ENCODE results near the gene CDKAL1. TPM values are rescaled to one million over a fixed set of nuclear protein-coding genes. Genes with fewer than 3 reads are reported as not detected.

CDKAL1 gene
- total and polyA plus RNA-seq, 3 experiments from 2014 or later, result 26.7 to 30.2 (median 29.6) TPM

- POLR2A ChIA-PET, result no interaction called here
- peaks cover 13 to 35% (median 19%) of the 10 kb centered on the region in 3 donors for H3K36me3 Mint-ChIP-seq
- Histone ChIP-seq H3K27me3 (ENCODE audit: insufficient read depth, low read length, poor library complexity, severe bottlenecking) (no peaks in the 10 kb centered on the region), H3K9me3 (ENCODE audit: low read length) (no peaks in the 10 kb centered on the region), H3K36me3 (ENCODE audit: insufficient read depth, low read length) (no peaks in the 10 kb centered on the region), H3K4me3 (ENCODE audit: low read length) (no peak overlapping the region), H3K27ac (ENCODE audit: low read depth, low read length) (no peak overlapping the region), H3K4me1 (ENCODE audit: insufficient read depth, low read length) (no peaks in the 10 kb centered on the region)
- H3K9me3 Mint-ChIP-seq, result no peaks in the 10 kb centered on the region
- no peak for DNase-seq
- no peak overlapping the region for H3K27ac Mint-ChIP-seq
- CTCF ChIA-PET, result no interaction called here
- H3K27me3 Mint-ChIP-seq, result peaks cover 0 to 2% of the 10 kb centered on the region in 2 donors
- H3K4me3 Mint-ChIP-seq, result no peak overlapping the region
- H3K4me1 Mint-ChIP-seq, result no peaks in the 10 kb centered on the region
These were observed 607.5 kb downstream of the CDKAL1 start for GRCh38 chr6:21141616-21142303.

GRCh38 chr6:21142741-21143140 lies 608.5 kb downstream of the CDKAL1 start:
- Mint-ChIP-seq H3K9me3 (no peaks in the 10 kb centered on the region), H3K4me1 (no peaks in the 10 kb centered on the region), H3K27ac (no peak overlapping the region), H3K27me3 (peaks cover 0 to 2% of the 10 kb centered on the region in 2 donors), H3K4me3 (no peak overlapping the region), H3K36me3 (peaks cover 10 to 35% (median 19%) of the 10 kb centered on the region in 3 donors)
- ChIA-PET POLR2A (no interaction called here), CTCF (no interaction called here)
- Histone ChIP-seq H3K27me3 (ENCODE audit: insufficient read depth, low read length, poor library complexity, severe bottlenecking) (no peaks in the 10 kb centered on the region), H3K9me3 (ENCODE audit: low read length) (no peaks in the 10 kb centered on the region), H3K27ac (ENCODE audit: low read depth, low read length) (no peak overlapping the region), H3K36me3 (ENCODE audit: insufficient read depth, low read length) (no peaks in the 10 kb centered on the region), H3K4me3 (ENCODE audit: low read length) (no peak overlapping the region), H3K4me1 (ENCODE audit: insufficient read depth, low read length) (no peaks in the 10 kb centered on the region)
- DNase-seq, result no peak

GRCh38 chr6:21143645-21144044 lies 609.4 kb downstream of the CDKAL1 start:
- Histone ChIP-seq H3K27me3 (ENCODE audit: insufficient read depth, low read length, poor library complexity, severe bottlenecking) (no peaks in the 10 kb centered on the region), H3K36me3 (ENCODE audit: insufficient read depth, low read length) (no peaks in the 10 kb centered on the region), H3K4me1 (ENCODE audit: insufficient read depth, low read length) (no peaks in the 10 kb centered on the region), H3K9me3 (ENCODE audit: low read length) (no peaks in the 10 kb centered on the region), H3K27ac (ENCODE audit: low read depth, low read length) (no peak overlapping the region), H3K4me3 (ENCODE audit: low read length) (no peak overlapping the region)
- Mint-ChIP-seq H3K36me3 (peaks cover 10 to 32% (median 14%) of the 10 kb centered on the region in 3 donors), H3K4me3 (no peak overlapping the region), H3K9me3 (no peaks in the 10 kb centered on the region), H3K27me3 (peaks cover 0 to 2% of the 10 kb centered on the region in 2 donors), H3K4me1 (no peaks in the 10 kb centered on the region), H3K27ac (no peak overlapping the region)
- POLR2A ChIA-PET, result no interaction called here
- DNase-seq, result no peak
- CTCF ChIA-PET, result no interaction called here

GRCh38 chr6:21144928-21145327 lies 610.7 kb downstream of the CDKAL1 start:
- ChIA-PET POLR2A (no interaction called here), CTCF (no interaction called here)
- H3K4me1 ChIP-seq (ENCODE audit: insufficient read depth, low read length), result no peaks in the 10 kb centered on the region
- no peak for DNase-seq
- H3K4me3 Mint-ChIP-seq, result no peak overlapping the region
- H3K9me3 Mint-ChIP-seq, result no peaks in the 10 kb centered on the region
- no peaks in the 10 kb centered on the region for H3K9me3 ChIP-seq (ENCODE audit: low read length)
- H3K4me1 Mint-ChIP-seq, result no peaks in the 10 kb centered on the region
- no peak overlapping the region for H3K27ac ChIP-seq (ENCODE audit: low read depth, low read length)
- H3K4me3 ChIP-seq (ENCODE audit: low read length), result no peak overlapping the region
- peaks cover 9 to 21% (median 9%) of the 10 kb centered on the region in 3 donors for H3K36me3 Mint-ChIP-seq
- no peaks in the 10 kb centered on the region for H3K36me3 ChIP-seq (ENCODE audit: insufficient read depth, low read length)
- peak overlapping the region in 1 of 8 donors; percentile 36 for H3K27ac Mint-ChIP-seq
- peaks cover 0 to 2% of the 10 kb centered on the region in 2 donors for H3K27me3 Mint-ChIP-seq
- H3K27me3 ChIP-seq (ENCODE audit: insufficient read depth, low read length, poor library complexity, severe bottlenecking), result no peaks in the 10 kb centered on the region

GRCh38 chr6:21147995-21148394 lies 613.7 kb downstream of the CDKAL1 start:
- Mint-ChIP-seq H3K4me3 (no peak overlapping the region), H3K4me1 (no peaks in the 10 kb centered on the region), H3K27me3 (no peaks in the 10 kb centered on the region), H3K36me3 (peaks cover under 1 to 4% (median 3%) of the 10 kb centered on the region in 3 donors), H3K27ac (no peak overlapping the region), H3K9me3 (no peaks in the 10 kb centered on the region)
- H3K27me3 ChIP-seq (ENCODE audit: insufficient read depth, low read length, poor library complexity, severe bottlenecking), result no peaks in the 10 kb centered on the region
- no peak for DNase-seq
- no peaks in the 10 kb centered on the region for H3K36me3 ChIP-seq (ENCODE audit: insufficient read depth, low read length)
- H3K27ac ChIP-seq (ENCODE audit: low read depth, low read length), result no peak overlapping the region
- H3K4me1 ChIP-seq (ENCODE audit: insufficient read depth, low read length), result no peaks in the 10 kb centered on the region
- H3K4me3 ChIP-seq (ENCODE audit: low read length), result no peak overlapping the region
- ChIA-PET CTCF (no interaction called here), POLR2A (no interaction called here)
- H3K9me3 ChIP-seq (ENCODE audit: low read length), result no peaks in the 10 kb centered on the region

- H3K4me1 ChIP-seq (ENCODE audit: insufficient read depth, low read length), result no peaks in the 10 kb centered on the region
- Mint-ChIP-seq H3K9me3 (no peaks in the 10 kb centered on the region), H3K36me3 (peaks cover 0 to 4% (median 3%) of the 10 kb centered on the region in 3 donors), H3K27ac (peak overlapping the region in 1 of 8 donors; percentile 41), H3K27me3 (no peaks in the 10 kb centered on the region), H3K4me1 (no peaks in the 10 kb centered on the region), H3K4me3 (no peak overlapping the region)
- no peaks in the 10 kb centered on the region for H3K27me3 ChIP-seq (ENCODE audit: insufficient read depth, low read length, poor library complexity, severe bottlenecking)
- POLR2A ChIA-PET, result no interaction called here
- no peak overlapping the region for H3K27ac ChIP-seq (ENCODE audit: low read depth, low read length)
- CTCF ChIA-PET, result no interaction called here
- DNase-seq, result no peak
- no peaks in the 10 kb centered on the region for H3K9me3 ChIP-seq (ENCODE audit: low read length)
- H3K4me3 ChIP-seq (ENCODE audit: low read length), result no peak overlapping the region
- no peaks in the 10 kb centered on the region for H3K36me3 ChIP-seq (ENCODE audit: insufficient read depth, low read length)
These were observed 615.2 kb downstream of the CDKAL1 start for GRCh38 chr6:21149470-21149869.

- ChIA-PET POLR2A (no interaction called here), CTCF (no interaction called here)
- Histone ChIP-seq H3K9me3 (ENCODE audit: low read length) (no peaks in the 10 kb centered on the region), H3K4me3 (ENCODE audit: low read length) (no peak overlapping the region), H3K27me3 (ENCODE audit: insufficient read depth, low read length, poor library complexity, severe bottlenecking) (no peaks in the 10 kb centered on the region), H3K4me1 (ENCODE audit: insufficient read depth, low read length) (no peaks in the 10 kb centered on the region), H3K27ac (ENCODE audit: low read depth, low read length) (no peak overlapping the region), H3K36me3 (ENCODE audit: insufficient read depth, low read length) (no peaks in the 10 kb centered on the region)
- DNase-seq, result no peak
- H3K27me3 Mint-ChIP-seq, result no peaks in the 10 kb centered on the region
- H3K4me3 Mint-ChIP-seq, result no peak overlapping the region
- H3K27ac Mint-ChIP-seq, result no peak overlapping the region
- no peaks in the 10 kb centered on the region for H3K4me1 Mint-ChIP-seq
- peaks cover 0 to 3% (median 3%) of the 10 kb centered on the region in 3 donors for H3K36me3 Mint-ChIP-seq
- no peaks in the 10 kb centered on the region for H3K9me3 Mint-ChIP-seq
These were observed 616.4 kb downstream of the CDKAL1 start for GRCh38 chr6:21150667-21151066.

- Mint-ChIP-seq H3K27ac (no peak overlapping the region), H3K36me3 (peaks cover 0 to 3% (median 3%) of the 10 kb centered on the region in 3 donors), H3K9me3 (no peaks in the 10 kb centered on the region), H3K4me1 (no peaks in the 10 kb centered on the region), H3K27me3 (no peaks in the 10 kb centered on the region), H3K4me3 (no peak overlapping the region)
- H3K27ac ChIP-seq (ENCODE audit: low read depth, low read length), result no peak overlapping the region
- no peaks in the 10 kb centered on the region for H3K36me3 ChIP-seq (ENCODE audit: insufficient read depth, low read length)
- no peaks in the 10 kb centered on the region for H3K4me1 ChIP-seq (ENCODE audit: insufficient read depth, low read length)
- ChIA-PET CTCF (no interaction called here), POLR2A (no interaction called here)
- no peaks in the 10 kb centered on the region for H3K9me3 ChIP-seq (ENCODE audit: low read length)
- H3K4me3 ChIP-seq (ENCODE audit: low read length), result no peak overlapping the region
- no peak for DNase-seq
- no peaks in the 10 kb centered on the region for H3K27me3 ChIP-seq (ENCODE audit: insufficient read depth, low read length, poor library complexity, severe bottlenecking)
These were observed 616.9 kb downstream of the CDKAL1 start for GRCh38 chr6:21151119-21151518.

All from CD8-positive, alpha-beta memory T cell (primary cell).